HG02852 (cell line): ENCODE results near the gene MRI1.
"Not testable (repeated sequence)": the region's sequence is repeated elsewhere in the genome, so short reads cannot be mapped to it uniquely, and the experiment has no call there.

Experiments used
- ATAC-seq: cut with Tn5 transposase; IDR thresholded peaks from one replicate; pipeline ENCODE4 v1.9.1; 2021; ENCODE audit warnings: mild to moderate bottlenecking, moderate library complexity; ENCODE audit not compliant: unreplicated experiment

The MRI1 gene

GRCh38 chr19:13757805-13758772 is 6.2 kb upstream of the MRI1 start:
- no peak for ATAC-seq

- ATAC-seq, result no peak
Observed at GRCh38 chr19:13758795-13759194, 5.5 kb upstream of the MRI1 start.

- no peak for ATAC-seq
Observed at GRCh38 chr19:13761423-13761822, 2.9 kb upstream of the MRI1 start.

- no peak for ATAC-seq
Observed at GRCh38 chr19:13762635-13763235, 1.6 kb upstream of the MRI1 start.

- ATAC-seq, result no peak
Observed at GRCh38 chr19:13763265-13763664, 1.1 kb upstream of the MRI1 start.

- no peak for ATAC-seq
Observed at GRCh38 chr19:13764821-13765394, 586 bp downstream of the MRI1 start.

GRCh38 chr19:13765395-13766094 is 1.2 kb downstream of the MRI1 start:
- no peak for ATAC-seq

GRCh38 chr19:13766095-13766481 is 1.8 kb downstream of the MRI1 start:
- no peak for ATAC-seq

- no peak for ATAC-seq
Observed at GRCh38 chr19:13768510-13768909, 4.2 kb downstream of the MRI1 start.

- no peak for ATAC-seq
Observed at GRCh38 chr19:13770013-13770635, 5.8 kb downstream of the MRI1 start.

GRCh38 chr19:13774217-13775191 is 10.2 kb downstream of the MRI1 start, which contains the start of gene C19orf53:
Gene C19orf53 (plus strand): TSS chr19:13774456. CDS start chr19:13774478, 22 bp downstream.
- ATAC-seq, result peak; percentile 91

GRCh38 chr19:13778398-13778797 is 14.1 kb downstream of the MRI1 start:
- no peak for ATAC-seq

- ATAC-seq, result no peak
Observed at GRCh38 chr19:13778847-13779246, 14.5 kb downstream of the MRI1 start.

GRCh38 chr19:13779794-13780193 is 15.5 kb downstream of the MRI1 start:
- ATAC-seq, result not testable (repeated sequence)

- ATAC-seq, result no peak
Observed at GRCh38 chr19:13781547-13781946, 17.2 kb downstream of the MRI1 start.

GRCh38 chr19:13782537-13782936 is 18.2 kb downstream of the MRI1 start:
- no peak for ATAC-seq

- no peak for ATAC-seq
Observed at GRCh38 chr19:13783565-13784500, 19.5 kb downstream of the MRI1 start.

GRCh38 chr19:13784731-13785452 is 20.6 kb downstream of the MRI1 start:
- ATAC-seq, result no peak
